GM19023 (cell line): ENCODE measurements around the gene STRN3.
"Not testable (repeated sequence)": the region's sequence is repeated elsewhere in the genome, so short reads cannot be mapped to it uniquely, and the experiment has no call there.

Source experiments
- ATAC-seq: cut with Tn5 transposase; IDR thresholded peaks from one replicate; pipeline ENCODE4 v1.9.1; 2021; ENCODE audit warnings: mild to moderate bottlenecking, moderate library complexity; ENCODE audit not compliant: unreplicated experiment

STRN3 gene

DNA sequence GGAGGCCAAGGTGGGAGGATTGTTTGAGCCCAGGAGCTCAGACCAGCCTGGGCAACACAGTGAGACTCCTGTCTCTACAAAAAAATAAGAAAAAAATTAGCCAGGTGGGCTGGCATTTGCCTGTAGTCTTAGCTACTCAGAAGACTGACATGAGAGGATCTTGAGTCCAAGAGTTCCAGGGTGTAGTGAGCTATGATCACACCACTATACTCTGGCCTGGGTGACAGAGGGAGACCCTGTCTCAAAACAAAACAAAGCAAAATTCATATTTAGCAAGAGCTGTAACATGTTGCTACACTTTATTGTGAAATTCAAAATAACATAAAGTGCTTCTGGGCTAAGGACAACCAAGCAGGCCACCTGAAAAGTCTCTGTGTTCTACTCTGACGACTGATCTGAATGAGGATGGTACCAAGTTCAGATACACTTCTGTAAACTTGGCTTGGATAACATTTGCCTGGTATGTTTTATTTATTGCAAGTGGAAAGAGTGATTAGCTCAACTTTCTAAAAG lies 11.6 kb upstream of the STRN3 start:
- no peak for ATAC-seq

GRCh38 chr14:31036552-31036951 lies 10.4 kb upstream of the STRN3 start:
- no peak for ATAC-seq

DNA sequence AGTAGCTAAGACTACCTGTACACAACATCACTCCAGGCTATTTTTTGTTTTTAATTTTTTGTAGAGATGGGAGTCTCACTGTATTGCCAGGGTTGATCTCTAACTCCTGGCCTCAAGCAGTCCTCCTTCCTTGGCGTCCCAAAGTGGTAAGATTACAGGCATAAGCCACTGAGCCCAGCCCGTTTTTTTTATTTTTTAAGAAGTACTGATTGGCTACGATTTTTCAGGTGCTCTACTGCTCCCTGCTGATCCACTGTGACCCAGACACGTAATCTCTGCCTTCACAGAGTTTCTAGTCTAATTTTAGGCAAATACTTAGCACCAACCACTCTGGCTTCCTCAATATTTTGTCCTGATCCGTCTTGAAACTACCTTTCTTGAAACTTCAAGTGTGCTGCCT lies 4.3 kb upstream of the STRN3 start:
- no peak for ATAC-seq

DNA sequence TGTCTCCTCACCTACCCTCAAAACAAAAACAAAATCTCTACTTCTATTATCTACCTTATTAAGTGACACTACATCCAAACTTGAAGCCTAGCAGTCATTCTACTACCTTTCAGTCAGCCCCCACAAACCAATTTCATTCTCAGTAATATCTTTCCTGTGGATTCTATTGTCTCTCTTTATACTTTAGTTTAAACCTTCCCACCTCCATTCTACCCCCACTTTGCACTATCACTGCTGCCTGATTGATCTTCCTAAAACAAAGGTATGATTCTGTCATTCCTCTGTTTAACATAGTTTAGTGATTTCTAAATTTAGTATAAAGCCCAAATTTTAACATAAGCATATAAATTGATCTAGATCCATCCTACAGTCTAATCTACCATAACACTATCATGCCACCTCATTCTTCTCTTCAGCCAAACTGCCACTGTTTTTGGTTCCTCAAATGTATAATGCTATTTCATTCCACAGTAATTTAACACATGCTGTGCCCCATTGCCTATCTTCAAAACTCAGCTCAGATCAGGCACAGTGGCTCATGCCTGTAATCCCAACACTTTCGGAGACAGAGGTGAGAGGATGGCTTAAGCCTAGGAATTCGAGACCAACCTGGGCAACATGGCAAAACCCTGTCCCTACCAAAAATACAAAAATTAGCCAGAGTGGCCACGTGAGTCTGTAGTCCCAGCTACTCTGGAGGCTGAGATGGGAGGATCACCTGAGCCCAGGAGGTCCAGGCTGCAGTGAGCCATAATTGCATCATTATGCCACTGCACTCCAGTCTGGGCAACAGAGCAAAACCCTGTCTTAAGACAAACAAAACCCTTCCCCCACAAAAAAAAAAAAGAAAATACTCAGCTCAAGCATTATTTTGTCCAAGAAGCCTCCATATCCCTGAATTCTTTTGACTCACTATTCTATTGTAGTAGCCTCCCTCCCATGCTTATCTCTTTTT lies 3.1 kb upstream of the STRN3 start:
- no peak for ATAC-seq

GRCh38 chr14:31027847-31028246 lies 1.7 kb upstream of the STRN3 start:
- ATAC-seq = no peak

DNA sequence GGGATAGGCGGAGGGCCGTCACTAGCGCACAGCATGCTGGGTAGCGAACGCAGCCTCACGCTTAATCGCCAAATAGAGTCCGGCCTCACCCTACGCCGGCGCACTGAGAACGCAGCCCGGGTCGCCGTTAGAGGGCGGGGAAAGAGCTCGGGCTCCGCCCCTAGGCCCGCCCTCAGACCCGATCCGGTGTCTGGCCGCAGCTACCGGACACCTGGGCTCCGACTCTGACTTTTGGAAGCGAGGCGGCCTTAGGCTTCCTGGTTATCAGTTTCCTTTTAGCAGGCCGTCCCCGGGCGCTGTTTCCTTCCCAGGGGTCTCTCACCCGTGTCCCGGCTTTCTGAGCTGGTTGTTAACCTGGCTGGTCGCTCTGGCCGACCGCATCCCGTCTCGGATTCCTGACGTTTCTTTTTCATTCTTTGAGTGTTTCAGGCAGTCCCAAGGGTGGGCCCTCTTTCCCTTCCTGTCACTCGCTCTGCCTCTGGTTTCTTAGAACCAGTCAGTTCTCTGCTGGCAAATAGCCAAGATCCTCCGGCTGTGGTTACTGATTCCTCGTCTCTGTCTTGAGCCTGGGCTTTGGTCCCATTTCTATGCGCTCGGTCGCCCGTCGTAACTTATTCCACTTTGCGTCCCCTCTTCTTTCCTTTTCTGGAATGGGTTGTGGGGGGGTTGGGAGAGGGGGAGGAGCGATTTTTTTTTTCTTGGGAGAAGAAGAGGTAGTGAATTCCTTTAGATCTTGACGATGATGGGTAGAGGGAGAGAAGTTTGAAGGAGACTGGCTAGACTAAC lies 464 bp upstream of the STRN3 start:
- peak; percentile 96 for ATAC-seq

- ATAC-seq = peak; percentile 11
These were observed 657 bp downstream of the STRN3 start, which contains the start of gene AP4S1 for GRCh38 chr14:31025367-31026076. Gene AP4S1, plus strand, starts transcription at chr14:31025649. Its CDS starts 40,548 bp downstream, at chr14:31066197.

DNA sequence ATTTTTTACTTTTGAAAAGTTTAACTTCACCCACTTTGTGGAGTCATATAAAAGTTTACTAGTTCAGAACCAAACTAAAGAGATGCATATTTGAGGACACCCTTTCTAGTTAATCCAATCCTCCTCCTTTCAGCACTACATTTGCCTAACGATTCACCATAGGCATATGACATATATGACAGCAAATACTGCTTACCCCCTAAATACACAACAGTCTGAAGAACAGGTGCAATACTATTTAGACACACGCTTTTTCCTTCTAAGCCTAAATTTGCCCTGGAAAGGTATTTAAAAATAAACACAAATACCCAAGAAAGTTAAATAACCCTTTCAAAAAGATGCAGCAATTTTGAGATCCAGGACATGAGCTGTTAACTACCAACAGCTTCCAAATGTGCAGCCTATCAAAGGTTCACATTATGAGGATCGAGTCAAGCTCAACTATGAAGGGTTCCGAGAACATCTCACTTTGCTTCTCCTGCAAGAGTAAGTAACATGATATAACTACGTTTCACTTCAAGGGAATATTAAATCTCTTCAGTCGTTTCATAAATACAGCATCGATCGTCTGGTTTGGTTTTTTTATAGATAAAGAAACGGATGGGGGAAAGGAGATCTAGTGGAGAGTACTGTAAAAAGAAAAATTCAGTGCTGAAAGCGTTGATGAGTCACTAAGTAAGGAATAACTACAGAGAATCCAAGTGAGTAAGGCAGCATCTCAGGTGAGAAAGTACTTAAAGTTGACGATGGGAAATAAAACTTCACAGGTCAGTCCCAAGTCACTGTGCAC lies 1.4 kb downstream of the STRN3 start:
- ATAC-seq = no peak

- ATAC-seq = no peak
These were observed 2.1 kb downstream of the STRN3 start for GRCh38 chr14:31024010-31024480.

DNA sequence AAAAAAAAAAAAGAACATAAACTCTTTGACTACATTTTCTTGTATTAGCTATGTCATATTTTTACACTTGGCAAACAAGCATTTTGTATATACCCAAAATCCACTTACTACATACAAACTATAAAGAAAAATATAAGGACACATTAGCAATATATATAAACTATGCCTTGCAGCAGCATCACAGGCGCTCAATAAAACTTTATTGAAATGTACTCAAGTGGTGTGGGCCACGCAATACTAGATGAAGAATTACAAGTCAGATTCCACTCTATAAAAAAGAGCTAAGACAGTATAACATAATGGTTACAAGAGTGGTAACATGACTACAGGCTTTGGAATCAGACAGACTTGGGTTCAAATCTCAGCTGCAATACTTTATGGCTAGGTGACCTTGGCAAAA lies 3.8 kb downstream of the STRN3 start:
- no peak for ATAC-seq

DNA sequence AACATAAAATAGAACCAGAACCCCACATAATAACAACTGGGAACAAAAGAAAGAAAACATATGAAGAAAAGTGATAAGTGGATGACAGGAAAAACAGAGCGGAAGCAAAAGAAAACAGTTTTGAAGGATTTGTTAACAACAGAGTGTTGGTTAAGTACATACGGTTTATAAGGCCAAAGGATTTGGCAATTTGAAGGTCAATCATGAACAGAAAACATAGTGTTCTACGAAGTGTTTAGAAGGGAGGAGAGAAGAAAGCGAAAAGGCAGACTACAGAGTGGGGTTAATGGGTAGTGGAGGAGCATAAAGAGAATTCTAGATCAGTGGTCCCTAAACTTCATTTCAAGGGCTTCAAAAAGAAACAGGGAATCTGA lies 4.6 kb downstream of the STRN3 start:
- ATAC-seq = no peak

DNA sequence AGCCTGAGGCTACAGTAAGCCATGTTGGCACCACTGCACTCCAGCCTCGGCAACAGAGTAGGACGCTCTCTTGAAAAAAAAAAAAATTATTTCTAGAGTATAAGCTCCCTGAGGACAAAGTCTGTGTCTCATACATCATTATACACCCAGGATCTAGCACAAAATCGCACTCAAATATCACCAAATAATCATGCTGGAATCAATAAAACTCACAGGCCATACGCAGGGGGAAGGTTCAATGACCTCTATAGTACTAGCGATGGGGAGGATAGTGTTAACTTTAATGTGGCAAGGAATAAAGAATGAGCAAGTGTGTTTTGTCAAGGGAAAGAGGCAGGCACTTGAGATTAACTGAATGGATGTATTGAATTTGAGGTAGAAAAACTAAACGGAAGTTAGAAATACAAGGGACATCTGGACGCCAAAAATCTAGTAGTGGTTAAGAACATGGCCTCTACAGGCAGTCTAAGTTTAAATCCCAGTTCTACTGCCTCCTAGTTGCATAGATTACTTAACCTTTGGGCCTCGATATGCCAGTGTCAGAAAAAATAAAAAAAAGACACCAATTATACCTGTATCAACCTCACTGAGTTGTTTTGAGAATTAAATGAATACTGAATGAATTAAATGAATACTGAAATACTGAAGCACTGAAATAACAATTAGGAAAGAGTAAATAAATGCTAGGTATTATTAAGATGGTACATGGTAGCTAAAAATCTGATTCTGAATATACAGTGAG lies 5.2 kb downstream of the STRN3 start:
- no peak for ATAC-seq

- no peak for ATAC-seq
These were observed 8.0 kb downstream of the STRN3 start for GRCh38 chr14:31018057-31018645.

- ATAC-seq = no peak
These were observed 12.3 kb downstream of the STRN3 start for GRCh38 chr14:31013841-31014240.

DNA sequence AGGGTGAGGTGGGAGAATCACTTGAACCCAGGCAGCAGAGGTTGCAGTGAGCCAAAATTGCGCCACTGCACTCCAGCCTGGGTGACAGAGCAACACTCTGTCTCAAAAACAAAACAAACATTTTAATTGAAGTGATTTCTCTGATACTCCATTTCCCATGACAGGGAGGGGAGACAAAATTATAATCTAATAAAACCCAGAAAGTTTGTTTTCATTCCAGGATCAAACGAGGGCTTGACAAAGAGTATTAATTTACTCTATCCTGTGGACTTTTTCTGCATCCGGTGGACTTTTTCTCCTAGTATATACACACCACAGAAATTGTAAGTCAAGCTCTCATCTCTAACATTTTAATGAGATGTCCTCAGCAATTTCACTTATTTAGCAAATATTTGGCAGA lies 15.2 kb downstream of the STRN3 start:
- ATAC-seq = no peak

- no peak for ATAC-seq
These were observed 16.2 kb downstream of the STRN3 start for GRCh38 chr14:31009836-31010574.

- no peak for ATAC-seq
These were observed 19.5 kb downstream of the STRN3 start for GRCh38 chr14:31006703-31007102.

GRCh38 chr14:31004007-31004406 lies 22.2 kb downstream of the STRN3 start:
- ATAC-seq = not testable (repeated sequence)
